NCI-H2196 treated with DMSO at 0.1 percent for 48 hours (cell line): Measurements from ENCODE around the gene DNMT3A.
"Not testable (repeated sequence)": the region's sequence is repeated elsewhere in the genome, so short reads cannot be mapped to it uniquely, and the experiment has no call there.

Experiments
- DNase-seq: peaks from one replicate; lab custom pipeline; 2025; ENCODE audit not compliant: unreplicated experiment; lab: John Stamatoyannopoulos, UW

The DNMT3A gene

GRCh38 chr2:25215948-25216679 lies 125.6 kb downstream of the DNMT3A start:
- DNase-seq, result no peak

- no peak for DNase-seq
Measured at GRCh38 chr2:25215232-25215631, 126.5 kb downstream of the DNMT3A start.

DNA sequence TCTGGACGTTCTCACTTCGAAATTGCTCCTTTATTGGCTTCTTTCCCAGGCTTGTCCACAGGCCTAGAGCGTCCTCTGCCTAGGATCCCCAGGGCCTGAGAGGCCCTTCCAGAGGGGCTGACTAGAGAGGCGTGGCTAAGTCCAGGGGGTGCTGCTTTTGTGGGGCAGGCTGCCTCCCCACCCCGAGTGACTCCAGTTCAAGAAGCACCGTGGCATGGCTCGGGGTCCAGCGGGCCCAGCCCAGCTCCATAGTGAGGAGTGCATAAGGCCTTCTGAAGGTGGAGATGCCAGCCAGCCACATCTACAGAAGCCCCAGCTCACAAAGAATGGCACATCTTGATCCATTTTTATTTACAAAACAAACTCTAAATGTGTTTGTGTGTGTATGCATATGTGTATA lies 128.5 kb downstream of the DNMT3A start:
- no peak for DNase-seq

DNA sequence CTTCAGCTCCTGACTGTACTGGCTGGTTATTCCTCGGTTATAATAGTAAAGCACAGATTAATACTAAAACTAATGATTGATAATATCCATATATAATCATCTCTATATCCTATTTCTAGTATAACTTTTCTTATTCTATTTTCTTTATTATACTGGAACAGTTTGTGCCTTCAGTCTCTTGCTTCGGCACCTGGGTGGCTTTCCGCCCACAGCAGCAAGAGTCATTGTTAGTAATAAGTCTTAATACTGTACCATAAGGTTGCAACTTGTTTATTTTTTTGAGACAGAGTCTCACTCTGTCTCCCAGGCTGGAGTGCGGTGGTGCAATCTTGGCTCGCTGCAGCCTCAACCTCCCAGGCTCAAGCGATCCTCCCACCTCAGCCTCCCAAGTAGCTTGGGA lies 130.8 kb downstream of the DNMT3A start:
- not testable (repeated sequence) for DNase-seq

DNA sequence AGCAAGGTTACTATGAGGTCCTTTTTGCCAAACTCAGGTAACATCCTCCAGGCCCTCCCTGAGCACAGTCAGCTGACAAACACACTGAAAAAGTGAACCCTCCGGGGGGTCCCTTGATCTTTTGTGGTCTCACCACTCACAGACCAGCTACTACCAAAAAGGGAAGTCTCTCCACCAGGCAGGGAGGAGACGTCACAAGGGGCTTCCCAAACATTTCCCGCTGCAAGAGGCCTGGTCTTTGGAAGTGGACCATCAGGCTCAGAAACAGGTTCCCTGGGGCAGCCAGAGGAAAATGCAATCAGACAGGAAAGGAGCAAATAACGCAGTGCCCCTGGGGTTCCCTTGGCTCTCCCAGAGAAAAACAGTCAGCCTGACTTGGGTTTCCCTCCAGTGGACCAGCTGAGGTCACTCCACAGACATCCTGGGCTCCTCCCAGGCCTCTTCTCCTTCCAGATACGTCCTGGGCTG lies 134.6 kb downstream of the DNMT3A start:
- DNase-seq, result no peak

DNA sequence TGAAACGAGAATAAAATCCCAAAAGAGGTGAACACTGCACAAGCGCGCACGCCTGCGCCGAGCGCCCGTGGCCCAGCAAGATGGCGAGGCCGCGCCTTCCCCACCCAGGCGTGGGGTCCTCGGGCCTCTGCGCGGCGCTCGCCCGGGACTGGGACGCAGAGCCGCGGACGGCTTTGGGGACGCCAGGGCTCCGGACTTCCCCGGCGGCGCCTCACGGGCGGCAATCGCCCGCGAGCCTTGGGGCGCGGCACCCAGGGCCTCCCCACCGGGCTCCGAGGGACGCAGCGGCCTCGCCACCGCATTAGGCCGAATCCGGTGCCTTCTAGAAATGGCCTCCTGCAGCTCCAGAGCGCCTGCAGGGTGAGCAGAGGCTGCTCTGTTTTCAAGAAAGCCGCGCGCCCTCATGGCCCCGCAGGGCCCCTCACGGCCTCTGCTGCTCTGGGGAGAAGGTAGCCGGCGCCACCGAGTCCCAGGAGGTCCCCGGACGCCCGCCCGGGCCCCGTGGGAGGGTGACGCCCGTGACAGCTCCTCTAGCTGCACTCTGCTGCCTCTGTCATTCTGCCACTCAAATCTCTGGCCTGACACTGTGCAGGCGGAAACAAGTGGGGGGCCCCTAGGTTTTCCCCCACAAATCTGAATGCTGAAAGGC lies 137.4 kb downstream of the DNMT3A start:
- DNase-seq, result no peak

- no peak for DNase-seq
Measured at GRCh38 chr2:25202275-25202674, 139.4 kb downstream of the DNMT3A start.

- no peak for DNase-seq
Measured at GRCh38 chr2:25201794-25202193, 139.9 kb downstream of the DNMT3A start.

DNA sequence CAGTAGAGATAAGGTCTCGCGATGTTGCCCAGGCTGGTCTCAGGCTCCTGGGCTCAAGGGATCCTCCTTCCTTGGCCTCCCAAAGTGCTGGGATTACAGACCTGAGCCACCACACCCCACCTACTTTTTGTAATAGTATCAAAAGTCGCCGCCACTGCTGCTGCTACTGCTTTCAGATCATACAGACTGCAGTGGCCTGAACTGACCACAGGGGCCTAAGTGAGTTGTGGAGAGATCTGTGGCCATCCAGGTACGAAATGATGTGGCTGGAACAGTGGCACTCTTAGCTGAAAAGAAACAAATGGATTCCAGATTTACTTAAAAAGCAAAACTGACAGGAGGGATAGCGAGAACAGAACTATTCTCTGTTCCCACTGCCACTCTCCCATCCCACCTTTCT lies 140.5 kb downstream of the DNMT3A start:
- no peak for DNase-seq

DNA sequence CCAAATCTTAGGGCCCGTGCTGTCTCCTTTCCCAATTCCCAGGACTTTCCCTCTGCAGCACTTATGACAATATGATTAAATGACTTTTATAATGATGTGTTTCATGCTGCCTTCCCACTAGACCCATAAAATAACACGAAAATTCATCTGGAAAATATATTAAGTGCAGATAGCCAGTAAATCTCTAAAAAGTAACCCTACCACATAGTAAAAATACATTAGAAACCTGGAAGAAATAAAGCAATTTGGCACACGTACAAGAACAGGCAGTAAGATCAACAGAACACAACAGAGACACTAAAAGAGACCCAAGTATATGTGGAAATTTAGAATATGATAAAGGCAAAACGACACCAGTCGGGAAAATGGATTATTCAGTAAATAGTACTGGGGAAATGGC lies 143.1 kb downstream of the DNMT3A start:
- no peak for DNase-seq

GRCh38 chr2:25198209-25198525 lies 143.6 kb downstream of the DNMT3A start:
- DNase-seq, result no peak

GRCh38 chr2:25197336-25198208 lies 144.2 kb downstream of the DNMT3A start:
- DNase-seq, result no peak

DNA sequence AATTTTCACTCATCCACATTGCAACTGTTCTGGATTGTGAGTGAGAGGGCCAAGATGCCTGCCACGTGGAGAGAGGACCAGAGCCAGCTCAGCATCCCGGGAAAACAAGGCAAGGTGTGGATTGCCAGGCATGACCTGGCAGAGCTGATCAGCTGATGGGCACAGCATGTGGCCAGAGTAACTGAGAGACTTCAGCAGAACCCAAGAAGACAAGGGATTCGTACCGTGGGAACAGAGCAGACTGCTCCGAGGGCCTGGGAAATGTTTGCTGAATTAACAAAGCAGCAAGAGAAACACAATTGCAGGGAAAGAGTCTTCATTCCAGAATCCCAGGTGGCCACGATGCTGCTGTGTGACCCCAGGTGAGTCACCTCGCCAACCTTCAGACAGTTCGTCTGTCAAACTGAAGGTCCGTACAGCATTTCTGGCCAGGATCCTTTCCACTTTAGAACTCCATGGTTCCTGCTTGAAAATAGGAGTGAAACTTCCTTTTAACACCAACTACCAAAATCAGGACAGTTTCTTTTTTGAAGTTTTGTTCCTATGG lies 147.1 kb downstream of the DNMT3A start:
- no peak for DNase-seq

DNA sequence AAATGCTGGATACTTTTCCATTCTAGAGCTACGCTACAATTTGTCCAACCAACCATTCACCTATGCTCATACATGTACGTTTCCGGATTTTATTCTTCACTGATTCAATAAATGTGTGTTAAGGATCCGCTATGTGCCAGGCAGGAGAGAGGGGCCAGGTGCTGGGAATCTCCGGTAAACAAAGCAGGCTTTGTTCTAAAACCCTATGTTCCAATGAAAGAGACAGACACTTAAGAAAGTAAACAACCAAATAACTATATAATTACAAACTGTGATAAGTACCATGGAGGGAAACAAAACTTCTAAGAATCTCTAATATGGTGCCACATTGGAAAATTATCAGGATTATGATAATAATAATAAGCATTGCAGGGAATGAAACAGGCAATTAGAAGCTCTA lies 151.2 kb downstream of the DNMT3A start:
- peak; percentile 39 for DNase-seq

DNA sequence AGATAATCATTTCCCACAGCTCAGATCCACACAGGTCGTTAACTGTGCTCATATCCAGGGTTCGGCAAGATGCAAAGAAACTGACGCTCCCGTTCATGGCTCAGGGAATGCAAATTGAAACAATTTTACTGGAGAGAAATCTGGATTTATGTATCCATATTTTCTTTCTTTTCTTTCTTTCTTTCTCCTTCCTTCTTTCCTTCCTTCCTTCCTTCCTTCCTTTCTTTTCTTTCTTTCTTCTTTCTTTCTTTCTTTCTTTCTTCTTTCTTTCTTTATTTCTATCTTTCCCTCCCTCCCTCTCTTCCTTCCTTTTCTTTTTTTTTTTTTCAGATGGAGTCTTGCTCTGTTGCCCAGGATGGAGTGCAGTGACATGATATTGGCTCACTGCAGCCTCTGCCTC lies 153.3 kb downstream of the DNMT3A start:
- no peak for DNase-seq

GRCh38 chr2:25187729-25188350 lies 153.9 kb downstream of the DNMT3A start:
- no peak for DNase-seq

- DNase-seq, result no peak
Measured at GRCh38 chr2:25184254-25184653, 157.5 kb downstream of the DNMT3A start.

GRCh38 chr2:25178976-25179375 lies 162.7 kb downstream of the DNMT3A start:
- DNase-seq, result no peak
